ENCODE results near the gene CELF4. TPM values are rescaled to one million over a fixed set of nuclear protein-coding genes. Genes with fewer than 3 reads are reported as not detected.

CELF4 gene
- total and polyA plus RNA-seq, 2 donors (not counting 1 experiment from before 2014, with no cell fraction given) = 0.17 TPM; not detected in 1

DNA sequence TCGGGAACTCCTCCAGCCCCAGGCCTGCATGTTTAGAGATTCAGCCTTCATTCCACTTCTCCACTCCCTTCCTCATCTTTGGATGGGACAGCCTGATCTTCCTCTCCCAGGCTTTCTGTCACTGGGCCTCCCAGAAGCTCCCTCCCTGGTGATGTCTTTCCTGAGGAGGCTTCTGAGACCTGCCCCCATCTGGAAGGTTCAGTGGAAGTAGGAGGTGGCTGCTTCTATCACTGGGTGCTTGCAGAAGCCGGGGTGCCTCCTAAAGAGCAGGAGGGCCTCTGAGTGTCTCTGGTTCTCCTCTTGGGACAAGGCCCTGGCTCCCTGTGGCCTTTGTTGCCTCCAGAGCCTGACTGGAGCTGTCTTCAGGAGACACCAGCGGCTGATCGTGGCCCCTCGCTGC, 108.7 kb downstream of the CELF4 start:
- Histone ChIP-seq H3K4me3 (replicated peaks in 1 of 4; ENCODE audit: control extremely low read depth in 1 of 4, insufficient read depth in 1 of 4, low read depth in 3 of 4, low read length in 4 of 4) (no peak overlapping the region), H4K20me1 (ENCODE audit: control insufficient read depth, extremely low read depth, insufficient read depth, low read length) (no peaks in the 10 kb centered on the region), H3K9me3 (ENCODE audit: control insufficient read depth, insufficient read depth, low read depth, low read length) (no peaks in the 10 kb centered on the region), H3K79me2 (ENCODE audit: control insufficient read depth, insufficient read depth, low read length) (no peaks in the 10 kb centered on the region), H2AFZ (ENCODE audit: low read length) (no peak overlapping the region), H3K27me3 (ENCODE audit: control insufficient read depth, insufficient read depth, low read length) (no peaks in the 10 kb centered on the region), H3K27ac (ENCODE audit: insufficient read depth, low read length) (no peak overlapping the region), H3K36me3 (ENCODE audit: control insufficient read depth, insufficient read depth, low read length) (no peaks in the 10 kb centered on the region), H3K4me1 (ENCODE audit: control insufficient read depth, extremely low read depth, insufficient read depth, low read length) (no peaks in the 10 kb centered on the region), H3K4me2 (ENCODE audit: extremely low read depth, insufficient read depth, low read length) (no peak overlapping the region), H3K9ac (ENCODE audit: insufficient read depth, low read length) (no peak overlapping the region)
- no peak for DNase-seq (ENCODE audit: low read depth in 2 of 2)
- TF ChIP-seq, protein P1, sequence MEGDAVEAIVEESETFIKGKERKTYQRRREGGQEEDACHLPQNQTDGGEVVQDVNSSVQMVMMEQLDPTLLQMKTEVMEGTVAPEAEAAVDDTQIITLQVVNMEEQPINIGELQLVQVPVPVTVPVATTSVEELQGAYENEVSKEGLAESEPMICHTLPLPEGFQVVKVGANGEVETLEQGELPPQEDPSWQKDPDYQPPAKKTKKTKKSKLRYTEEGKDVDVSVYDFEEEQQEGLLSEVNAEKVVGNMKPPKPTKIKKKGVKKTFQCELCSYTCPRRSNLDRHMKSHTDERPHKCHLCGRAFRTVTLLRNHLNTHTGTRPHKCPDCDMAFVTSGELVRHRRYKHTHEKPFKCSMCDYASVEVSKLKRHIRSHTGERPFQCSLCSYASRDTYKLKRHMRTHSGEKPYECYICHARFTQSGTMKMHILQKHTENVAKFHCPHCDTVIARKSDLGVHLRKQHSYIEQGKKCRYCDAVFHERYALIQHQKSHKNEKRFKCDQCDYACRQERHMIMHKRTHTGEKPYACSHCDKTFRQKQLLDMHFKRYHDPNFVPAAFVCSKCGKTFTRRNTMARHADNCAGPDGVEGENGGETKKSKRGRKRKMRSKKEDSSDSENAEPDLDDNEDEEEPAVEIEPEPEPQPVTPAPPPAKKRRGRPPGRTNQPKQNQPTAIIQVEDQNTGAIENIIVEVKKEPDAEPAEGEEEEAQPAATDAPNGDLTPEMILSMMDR (conservative IDR thresholded peaks at IDR 0.05 in 1 of 2, IDR thresholded peaks at IDR 0.05 in 1 of 2; ENCODE audit: low read depth in 1 of 2, low read length in 2 of 2) = no peak
- no peak for TF ChIP-seq EZH2 (IDR thresholded peaks at IDR 0.05; ENCODE audit: low read length, missing control alignments)

- Histone ChIP-seq H3K79me2 (ENCODE audit: control insufficient read depth, insufficient read depth, low read length) (no peaks in the 10 kb centered on the region), H3K4me3 (replicated peaks in 1 of 4; ENCODE audit: control extremely low read depth in 1 of 4, insufficient read depth in 1 of 4, low read depth in 3 of 4, low read length in 4 of 4) (no peak overlapping the region), H3K4me2 (ENCODE audit: extremely low read depth, insufficient read depth, low read length) (no peak overlapping the region), H3K36me3 (ENCODE audit: control insufficient read depth, insufficient read depth, low read length) (no peaks in the 10 kb centered on the region), H2AFZ (ENCODE audit: low read length) (no peak overlapping the region), H3K9ac (ENCODE audit: insufficient read depth, low read length) (no peak overlapping the region), H3K27ac (ENCODE audit: insufficient read depth, low read length) (no peak overlapping the region), H4K20me1 (ENCODE audit: control insufficient read depth, extremely low read depth, insufficient read depth, low read length) (no peaks in the 10 kb centered on the region), H3K4me1 (ENCODE audit: control insufficient read depth, extremely low read depth, insufficient read depth, low read length) (no peaks in the 10 kb centered on the region), H3K9me3 (ENCODE audit: control insufficient read depth, insufficient read depth, low read depth, low read length) (no peaks in the 10 kb centered on the region), H3K27me3 (ENCODE audit: control insufficient read depth, insufficient read depth, low read length) (no peaks in the 10 kb centered on the region)
- no peak for DNase-seq (ENCODE audit: low read depth in 2 of 2)
- no peak for TF ChIP-seq EZH2 (IDR thresholded peaks at IDR 0.05; ENCODE audit: low read length, missing control alignments)
- TF ChIP-seq, protein P1 (conservative IDR thresholded peaks at IDR 0.05 in 1 of 2, IDR thresholded peaks at IDR 0.05 in 1 of 2; ENCODE audit: low read depth in 1 of 2, low read length in 2 of 2) = peak in 1 of 2 donors; percentile 11
Measured at GRCh38 chr18:37456395-37456794, 109.2 kb downstream of the CELF4 start.

DNA sequence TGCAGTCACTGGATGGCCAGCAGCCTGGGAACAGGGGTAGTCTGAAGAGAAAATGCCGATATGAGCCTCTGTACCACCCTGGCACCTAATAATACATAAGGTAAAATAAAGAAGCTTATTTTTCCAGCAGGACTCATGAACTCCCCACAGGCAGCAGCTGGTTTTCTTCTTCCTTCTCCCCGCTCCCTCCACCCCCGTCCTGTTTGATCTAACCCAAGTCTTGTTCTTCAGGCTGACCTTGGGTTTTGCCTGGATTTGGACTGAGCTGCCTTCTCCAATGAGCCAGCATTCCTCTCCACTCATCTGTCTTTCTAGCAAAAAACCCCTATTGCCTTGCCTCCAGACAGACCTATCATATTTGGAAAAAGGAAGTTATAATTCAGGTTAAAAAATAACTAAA, 111.8 kb downstream of the CELF4 start:
- H3K9ac ChIP-seq (ENCODE audit: insufficient read depth, low read length) = no peak overlapping the region
- no peaks in the 10 kb centered on the region for H3K79me2 ChIP-seq (ENCODE audit: control insufficient read depth, insufficient read depth, low read length)
- no peak overlapping the region for H3K4me3 ChIP-seq (replicated peaks in 1 of 4; ENCODE audit: control extremely low read depth in 1 of 4, insufficient read depth in 1 of 4, low read depth in 3 of 4, low read length in 4 of 4)
- H4K20me1 ChIP-seq (ENCODE audit: control insufficient read depth, extremely low read depth, insufficient read depth, low read length) = no peaks in the 10 kb centered on the region
- no peak overlapping the region for H3K4me2 ChIP-seq (ENCODE audit: extremely low read depth, insufficient read depth, low read length)
- no peaks in the 10 kb centered on the region for H3K27me3 ChIP-seq (ENCODE audit: control insufficient read depth, insufficient read depth, low read length)
- TF ChIP-seq, protein P1 (conservative IDR thresholded peaks at IDR 0.05 in 1 of 2, IDR thresholded peaks at IDR 0.05 in 1 of 2; ENCODE audit: low read depth in 1 of 2, low read length in 2 of 2) = no peak
- TF ChIP-seq EZH2 (IDR thresholded peaks at IDR 0.05; ENCODE audit: low read length, missing control alignments) = no peak
- no peaks in the 10 kb centered on the region for H3K36me3 ChIP-seq (ENCODE audit: control insufficient read depth, insufficient read depth, low read length)
- no peak overlapping the region for H2AFZ ChIP-seq (ENCODE audit: low read length)
- no peaks in the 10 kb centered on the region for H3K9me3 ChIP-seq (ENCODE audit: control insufficient read depth, insufficient read depth, low read depth, low read length)
- H3K4me1 ChIP-seq (ENCODE audit: control insufficient read depth, extremely low read depth, insufficient read depth, low read length) = no peaks in the 10 kb centered on the region
- H3K27ac ChIP-seq (ENCODE audit: insufficient read depth, low read length) = no peak overlapping the region
- peak in 1 of 2 donors; percentile 20 for DNase-seq (ENCODE audit: low read depth in 2 of 2)
